ENCODE results near the gene GIMAP2. TPM values are rescaled to one million over a fixed set of nuclear protein-coding genes. Genes with fewer than 3 reads are reported as not detected.

The GIMAP2 gene
- total and polyA plus RNA-seq, 2 of the 4 experiments (the other 2 are of a cell fraction), result under 0.01 TPM; not detected in 1

GRCh38 chr7:150668472-150668911 is 17.0 kb upstream of the GIMAP2 start:
- H2BK15ac ChIP-seq (ENCODE audit: low read depth, low read length), result no peak overlapping the region
- dilution Hi-C loops (cut with HindIII; ENCODE audit: low sequenced_read_pairs, unreplicated experiment), result no loop called here
- H4K5ac ChIP-seq (ENCODE audit: low read depth, low read length), result no peak overlapping the region
- TF ChIP-seq ELK1 (IDR thresholded peaks at IDR 0.05; ENCODE audit: borderline replicate concordance, low read depth, low read length) (no peak), USF2 (IDR thresholded peaks at IDR 0.05; ENCODE audit: low read depth, low read length) (no peak), RFX5 (IDR thresholded peaks at IDR 0.05; ENCODE audit: low read depth, low read length) (no peak), MAZ (IDR thresholded peaks at IDR 0.05; ENCODE audit: borderline replicate concordance, low read depth, low read length) (no peak)
- in situ Hi-C loops (cut with MboI; ENCODE audit: low sequenced_read_pairs), result no loop called here
- no peak overlapping the region for H3K4ac ChIP-seq (ENCODE audit: low read depth, low read length)
- no peak overlapping the region for H2BK20ac ChIP-seq (ENCODE audit: low read depth, low read length)
- no peak overlapping the region for H3K4me3 ChIP-seq (ENCODE audit: insufficient read depth, low read depth, low read length)
- H3K9me3 ChIP-seq (ENCODE audit: control insufficient read depth, insufficient read depth, low read length), result peaks cover 10% of the 10 kb centered on the region
- H3K18ac ChIP-seq (ENCODE audit: low read depth, low read length), result no peak overlapping the region
- ChIA-PET POLR2A (ENCODE audit: unreplicated experiment) (no interaction called here), CTCF (no interaction called here)
- H4K91ac ChIP-seq (ENCODE audit: insufficient read depth, low read depth, low read length), result no peak overlapping the region
- H2BK5ac ChIP-seq (ENCODE audit: low read depth, low read length, poor library complexity, severe bottlenecking), result no peak overlapping the region
- no peak for DNase-seq
- H3K27me3 ChIP-seq (ENCODE audit: control insufficient read depth, insufficient read depth, low read length), result no peaks in the 10 kb centered on the region
- no peaks in the 10 kb centered on the region for H4K20me1 ChIP-seq (ENCODE audit: insufficient read depth, low read length)
- H3K36me3 ChIP-seq (ENCODE audit: control insufficient read depth, insufficient read depth, low read length), result no peaks in the 10 kb centered on the region
- no peak overlapping the region for H2AK5ac ChIP-seq (ENCODE audit: low read depth, low read length)
- no peaks in the 10 kb centered on the region for H3K4me1 ChIP-seq (ENCODE audit: control insufficient read depth, insufficient read depth, low read length)
- no peak overlapping the region for H3K14ac ChIP-seq (replicated peaks; ENCODE audit: low read depth, low read length)
- no peak overlapping the region for H3K56ac ChIP-seq (ENCODE audit: extremely low read depth, insufficient read depth, low read length)
- intact Hi-C loops (cut with micrococcal nuclease), result no loop called here
- H3K9me1 ChIP-seq (ENCODE audit: insufficient read depth, low read length), result no peaks in the 10 kb centered on the region
- no CpG with 5 or more reads among the region's 1 CpG for WGBS, 2 experiments (ENCODE audit: extremely low coverage in 2 of 2, insufficient read length in 1 of 2)
- H4K8ac ChIP-seq (ENCODE audit: low read depth in 2 of 2, low read length in 2 of 2), result no peak overlapping the region
- H3K9ac ChIP-seq (ENCODE audit: low read depth, low read length), result no peak overlapping the region
- BruUV-seq (replicated peaks), result no TSS peak
- H3K27ac ChIP-seq (ENCODE audit: insufficient read depth, low read length), result no peak overlapping the region
- no peak overlapping the region for H2AFZ ChIP-seq (replicated peaks; ENCODE audit: low read length, poor library complexity)
- no peak for ATAC-seq (ENCODE audit: low read depth)
- no peak overlapping the region for H2AK9ac ChIP-seq (replicated peaks; ENCODE audit: low read depth, low read length, poor library complexity)
- no peak overlapping the region for H2BK120ac ChIP-seq (ENCODE audit: low read depth, low read length)
- H3K4me2 ChIP-seq (ENCODE audit: low read depth, low read length), result no peak overlapping the region
- H3K23ac ChIP-seq (ENCODE audit: low read depth, low read length), result no peak overlapping the region
- H3K79me1 ChIP-seq (ENCODE audit: low read depth in 1 of 2, low read length in 2 of 2), result no peaks in the 10 kb centered on the region
